Measurements from ENCODE around the gene GCNA. TPM values are rescaled to one million over a fixed set of nuclear protein-coding genes. Genes with fewer than 3 reads are reported as not detected.
"Not testable (repeated sequence)": the region's sequence is repeated elsewhere in the genome, so short reads cannot be mapped to it uniquely, and the experiment has no call there.

The GCNA gene
- polyA plus RNA-seq, 4 donors = 1.6 to 3.3 (median 1.9) TPM

DNA sequence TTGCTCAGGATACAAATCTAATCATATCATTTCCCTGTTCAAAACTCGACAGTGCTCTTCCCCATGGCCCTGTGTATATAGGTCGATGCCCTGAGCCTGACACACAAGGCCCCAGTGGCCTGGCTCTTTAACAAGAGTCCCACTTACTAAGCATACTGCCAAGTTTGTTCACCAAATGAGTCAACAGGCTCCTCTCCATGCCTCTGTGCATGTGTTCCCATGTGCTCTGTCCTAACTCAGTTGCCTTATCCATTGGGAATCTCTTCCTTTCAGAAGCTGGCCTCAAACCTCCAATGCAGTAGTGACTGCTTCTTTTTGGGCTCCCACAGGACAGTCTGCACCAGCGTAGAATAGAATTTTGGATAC, 59.0 kb downstream of the GCNA start:
- DNase-seq (ENCODE audit: low read depth in 4 of 4, low spot score in 3 of 4) = no peak

DNA sequence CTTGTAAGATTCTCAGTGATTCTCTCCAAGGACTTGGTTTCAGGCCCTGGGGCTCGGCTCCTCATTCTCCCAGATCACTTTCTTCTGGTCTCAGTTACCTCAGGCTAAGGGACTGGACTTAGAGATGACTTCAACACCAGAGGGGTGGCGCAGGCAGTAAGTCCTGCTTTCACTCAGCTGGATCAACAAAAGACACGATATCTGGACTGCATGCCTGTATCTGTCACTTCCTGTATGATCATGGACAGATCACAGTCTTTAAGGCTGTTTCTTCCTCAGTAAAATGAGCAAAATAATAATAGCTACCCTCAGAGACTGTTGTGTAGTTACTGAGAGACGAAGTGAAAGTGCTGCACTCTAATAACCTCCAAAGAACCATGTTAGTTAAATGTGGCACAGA, 59.6 kb downstream of the GCNA start:
- no peak for DNase-seq (ENCODE audit: low read depth in 4 of 4, low spot score in 3 of 4)

DNA sequence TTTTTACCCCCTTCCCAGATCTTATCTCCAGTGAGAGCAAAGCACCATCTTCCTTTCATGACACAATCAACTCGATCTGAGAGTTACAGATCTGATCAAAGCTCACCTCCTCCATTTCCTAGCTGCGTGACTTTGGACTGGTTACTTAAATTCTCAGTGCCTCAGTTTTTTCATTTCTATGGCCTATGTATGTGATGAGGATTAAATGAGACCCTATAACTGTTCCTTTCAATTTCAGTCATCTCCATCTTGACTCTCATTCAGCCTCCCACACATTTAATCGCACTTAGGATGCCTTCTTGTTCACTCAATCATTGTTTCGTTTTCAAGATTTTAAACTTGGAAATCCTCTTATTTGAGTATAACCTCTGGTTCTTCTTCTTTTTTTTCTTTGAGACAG, 60.2 kb downstream of the GCNA start:
- no peak for DNase-seq (ENCODE audit: low read depth in 4 of 4, low spot score in 3 of 4)

DNA sequence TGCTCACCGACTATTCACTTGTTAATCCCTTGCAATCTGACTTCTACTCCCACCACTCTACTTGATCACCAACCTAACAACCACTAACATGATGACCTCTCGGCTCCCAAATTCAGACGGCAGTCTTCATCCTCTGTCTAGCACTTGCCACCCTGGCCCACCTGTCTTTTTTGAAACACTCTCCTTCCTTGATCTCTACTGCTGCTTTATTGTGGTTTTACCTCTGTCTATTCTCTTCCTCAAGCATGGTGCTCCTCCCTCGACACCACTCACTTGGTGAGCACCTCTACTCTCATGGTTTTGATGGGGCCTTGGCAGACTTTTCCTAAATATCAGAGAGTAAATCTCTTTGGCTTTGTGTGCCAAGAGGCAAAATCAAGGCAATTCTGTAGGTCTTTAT, 61.8 kb downstream of the GCNA start:
- DNase-seq (ENCODE audit: low read depth in 4 of 4, low spot score in 3 of 4) = no peak

DNA sequence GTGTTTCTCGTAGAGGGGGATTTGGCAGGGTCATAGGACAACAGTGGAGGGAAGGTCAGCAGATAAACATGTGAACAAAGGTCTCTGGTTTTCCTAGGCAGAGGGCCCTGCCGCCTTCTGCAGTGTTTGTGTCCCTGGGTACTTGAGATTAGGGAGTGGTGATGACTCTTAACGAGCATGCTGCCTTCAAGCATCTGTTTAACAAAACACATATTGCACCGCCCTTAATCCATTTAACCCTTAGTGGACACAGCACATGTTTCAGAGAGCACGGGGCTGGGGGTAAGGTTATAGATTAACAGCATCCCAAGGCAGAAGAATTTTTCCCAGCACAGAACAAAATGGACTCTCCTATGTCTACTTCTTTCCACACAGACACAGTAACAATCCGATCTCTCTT, 66.2 kb downstream of the GCNA start:
- not testable (repeated sequence) for DNase-seq (ENCODE audit: low read depth in 4 of 4, low spot score in 3 of 4)

DNA sequence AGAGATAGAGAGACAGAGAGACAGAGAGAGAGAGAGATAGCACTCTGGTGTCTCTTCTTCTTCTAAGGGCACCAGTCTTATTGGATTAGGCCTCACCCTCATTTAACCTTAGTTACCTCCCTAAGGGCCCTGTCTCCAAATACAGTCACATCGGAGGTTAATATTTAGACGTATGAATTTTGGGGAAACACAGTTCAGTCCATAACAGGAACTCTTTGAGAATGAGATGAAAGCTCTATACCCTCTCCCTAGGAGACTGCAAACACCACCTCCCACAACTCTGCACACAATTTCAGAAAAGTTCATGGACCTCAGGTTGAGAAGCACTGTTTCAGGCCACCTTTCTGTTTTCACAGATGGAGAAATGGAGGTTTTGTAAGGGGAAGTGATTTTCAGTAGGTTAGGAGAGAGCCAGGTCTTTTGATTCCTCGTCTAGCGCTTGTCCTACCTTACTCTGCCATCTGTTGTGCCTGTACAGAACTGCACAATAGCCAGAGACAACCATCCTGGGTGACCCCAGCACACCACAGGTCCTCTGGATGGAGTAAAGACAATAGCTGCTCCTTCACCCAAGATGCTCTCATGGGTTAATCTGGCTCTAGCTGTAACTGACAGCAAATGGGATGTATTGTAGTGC, 72.2 kb downstream of the GCNA start:
- no peak for DNase-seq (ENCODE audit: low read depth in 4 of 4, low spot score in 3 of 4)

DNA sequence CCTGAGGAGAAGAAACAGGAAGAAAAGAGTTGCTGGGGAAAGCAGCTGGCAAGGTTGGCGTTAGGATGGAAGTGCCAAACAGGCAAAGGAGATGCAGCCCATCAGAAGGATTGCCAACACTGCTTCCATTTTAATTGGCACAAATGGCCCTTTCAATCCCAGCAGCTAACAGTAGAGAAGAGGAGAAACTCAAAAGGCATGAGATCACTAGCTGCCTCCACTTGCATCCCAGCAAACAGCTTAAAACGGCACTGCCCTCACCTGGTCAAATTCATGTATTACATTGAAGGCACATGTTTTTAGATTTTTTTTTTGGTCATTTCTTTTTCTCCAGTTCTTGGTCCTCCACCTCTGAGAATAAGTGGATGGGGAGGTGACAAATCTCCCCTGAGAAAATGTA, 74.2 kb downstream of the GCNA start:
- DNase-seq (ENCODE audit: low read depth in 4 of 4, low spot score in 3 of 4) = peak in 1 of 4 donors; percentile 18

DNA sequence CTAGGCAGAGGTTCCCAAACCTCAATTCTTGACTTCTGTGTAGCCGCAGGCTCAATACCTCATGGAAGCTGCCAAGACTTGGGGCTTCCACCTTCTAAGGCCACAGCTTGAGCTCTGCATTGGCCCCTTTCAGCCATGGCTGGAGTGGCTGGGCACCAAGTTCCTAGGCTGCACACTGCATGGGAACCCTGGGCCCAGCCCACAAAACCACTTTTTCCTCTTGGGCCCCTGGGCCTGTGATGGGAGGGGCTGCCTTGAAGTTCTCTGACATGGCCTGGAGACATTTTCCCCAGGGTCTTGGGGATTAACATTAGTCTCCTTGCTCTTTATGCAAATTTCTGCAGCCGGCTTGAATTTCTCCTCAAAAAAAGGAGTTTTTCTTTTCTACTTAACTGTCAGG, 75.1 kb downstream of the GCNA start:
- no peak for DNase-seq (ENCODE audit: low read depth in 4 of 4, low spot score in 3 of 4)

DNA sequence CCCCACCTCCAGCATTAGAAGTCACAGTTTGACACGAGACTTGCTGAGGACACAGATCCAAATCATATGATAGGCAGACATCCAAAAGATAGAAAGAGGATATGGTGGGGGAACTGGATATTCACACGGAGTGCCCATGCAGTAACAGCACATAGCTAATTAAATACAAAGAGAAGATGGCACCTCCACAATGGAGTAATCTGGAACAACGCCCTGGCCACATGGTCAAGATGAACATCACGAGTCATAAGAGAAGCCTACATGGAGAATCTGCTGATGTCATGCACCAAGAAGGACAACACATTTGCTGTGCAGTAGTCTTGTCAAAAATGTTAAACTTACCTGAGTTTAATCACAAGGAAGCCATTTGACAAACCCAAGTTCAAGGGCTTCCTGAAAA, 79.0 kb downstream of the GCNA start:
- no peak for DNase-seq (ENCODE audit: low read depth in 4 of 4, low spot score in 3 of 4)

DNA sequence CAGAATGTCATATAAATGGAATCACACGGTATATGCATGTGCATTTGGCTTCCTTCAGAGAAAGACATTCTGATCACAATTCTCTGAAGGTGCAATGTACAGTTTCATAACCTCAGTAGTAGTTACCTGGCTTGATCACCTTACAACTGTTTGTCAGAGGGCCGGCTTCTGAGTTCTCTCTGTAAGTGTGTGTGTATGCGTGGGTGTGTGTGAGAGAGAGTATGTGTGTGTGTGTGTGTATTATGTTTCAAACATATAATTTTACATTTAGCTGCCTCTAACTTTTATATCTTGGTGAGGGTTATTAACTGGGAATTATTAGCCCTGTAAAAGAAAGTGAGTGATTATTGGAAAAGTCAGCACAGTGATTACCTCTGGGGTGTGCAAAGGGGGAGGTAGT, 81.1 kb downstream of the GCNA start:
- DNase-seq (ENCODE audit: low read depth in 4 of 4, low spot score in 3 of 4) = no peak

DNA sequence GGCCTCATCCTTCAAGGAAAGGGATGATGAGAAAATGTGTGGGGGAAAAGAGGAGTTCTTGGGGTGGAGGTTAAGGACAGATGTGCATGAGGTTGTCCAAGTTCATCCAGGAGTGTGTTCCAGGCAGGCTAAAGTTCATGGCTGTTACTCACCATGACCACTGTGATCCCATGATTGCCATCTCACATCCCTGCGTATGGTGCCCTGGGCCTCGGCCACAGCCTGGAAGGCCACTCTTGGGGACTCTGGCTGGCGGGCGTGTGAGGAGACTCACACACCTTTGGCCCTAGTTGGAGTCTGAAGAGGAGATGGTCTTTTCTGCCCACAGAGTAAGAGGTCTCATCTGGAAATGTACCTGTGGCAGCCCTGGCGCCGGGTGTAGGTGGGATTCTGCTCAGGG, 81.7 kb downstream of the GCNA start:
- no peak for DNase-seq (ENCODE audit: low read depth in 4 of 4, low spot score in 3 of 4)

DNA sequence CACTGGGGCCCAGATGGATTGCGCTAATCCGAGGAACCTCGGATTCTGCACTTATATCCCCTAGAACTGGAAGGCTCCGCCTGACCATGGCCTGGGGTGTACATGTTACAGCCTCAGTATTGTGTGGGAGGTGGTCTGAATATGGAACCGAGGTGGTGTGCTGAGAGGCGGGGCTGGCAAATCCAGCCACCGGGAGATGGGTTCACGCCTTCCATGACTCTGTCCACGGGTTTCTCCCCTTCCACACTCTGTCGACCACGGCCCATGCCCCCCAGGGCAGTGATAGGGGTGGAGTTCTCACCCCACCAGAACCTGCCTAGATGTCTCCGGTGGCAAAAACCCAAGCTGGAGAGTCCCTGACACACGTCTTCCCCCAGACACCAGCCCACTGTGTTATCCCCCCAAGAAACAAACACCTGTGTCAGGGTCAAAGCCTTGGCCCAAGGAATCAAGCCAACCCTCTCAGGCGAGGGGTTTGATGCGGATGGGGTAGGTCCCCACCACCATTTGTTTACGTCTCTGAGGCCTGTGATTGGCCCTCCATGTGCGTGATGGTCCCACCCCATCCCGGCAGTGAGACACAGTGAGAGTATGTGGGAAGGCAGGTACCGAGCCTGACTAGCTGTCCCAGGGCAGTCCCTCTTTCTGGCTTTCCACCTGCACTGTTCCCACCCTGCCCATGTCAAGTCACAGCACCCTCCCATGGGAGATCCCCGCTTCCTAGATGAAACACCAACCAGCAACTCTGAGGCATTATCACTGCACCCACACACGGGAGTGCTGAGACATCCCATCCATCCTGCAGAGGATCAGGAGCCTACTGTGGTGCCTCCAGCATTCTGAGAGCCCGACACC, 82.6 kb downstream of the GCNA start:
- DNase-seq (ENCODE audit: low read depth in 4 of 4, low spot score in 3 of 4) = no peak

DNA sequence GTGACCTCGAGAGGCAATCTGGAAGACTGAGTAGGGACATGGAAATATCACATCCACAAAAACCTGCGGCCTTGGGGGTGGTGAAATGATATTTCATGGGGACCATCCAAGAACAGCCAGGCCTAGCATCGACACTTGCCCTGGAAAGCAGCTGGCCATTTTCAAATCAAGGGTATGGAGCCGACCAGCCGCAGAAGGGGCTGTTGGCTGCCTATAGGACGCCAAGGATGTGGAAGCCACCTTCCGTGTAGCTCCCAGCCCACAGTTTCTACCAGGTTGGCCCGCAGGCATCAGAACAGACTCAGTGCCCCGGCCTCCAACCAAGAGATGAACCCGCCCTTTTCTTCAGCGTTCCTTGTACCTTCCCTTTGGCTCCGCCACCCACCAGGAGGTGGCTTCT, 83.7 kb downstream of the GCNA start:
- no peak for DNase-seq (ENCODE audit: low read depth in 4 of 4, low spot score in 3 of 4)

DNA sequence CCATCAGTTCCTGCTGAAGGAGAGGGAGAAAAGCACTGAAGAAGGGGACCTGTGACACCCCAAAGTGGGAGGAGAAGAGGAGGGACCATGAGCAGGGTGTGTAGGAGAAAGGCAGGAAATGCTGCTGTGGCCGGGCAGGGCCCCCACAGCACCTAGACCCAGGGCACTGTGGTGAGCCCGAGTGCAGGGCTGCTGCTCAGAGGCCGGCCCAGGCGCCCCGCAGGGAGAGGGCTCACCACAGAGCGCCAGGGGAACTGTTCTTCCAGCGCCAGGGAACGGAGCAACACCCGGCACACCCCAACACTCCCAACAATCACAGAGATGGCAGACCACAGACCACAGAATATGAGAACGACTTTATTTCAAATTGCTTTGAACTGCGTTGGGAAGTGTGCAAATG, 84.4 kb downstream of the GCNA start:
- not testable (repeated sequence) for DNase-seq (ENCODE audit: low read depth in 4 of 4, low spot score in 3 of 4)

Other genes starting within 250 kb of the GCNA start
- 10 to 100 TPM; 32.4 to 38.2 (median 36.9) TPM for gene TAF1, start 212.1 kb upstream of the GCNA start, polyA plus RNA-seq (ENCODE audit: insufficient read length in 4 of 4)
- 100 to 1,000 TPM; 163 to 223 (median 194) TPM for gene OGT, start 45.3 kb upstream of the GCNA start, polyA plus RNA-seq (ENCODE audit: insufficient read length in 4 of 4)
- gene CXCR3, start 40.1 kb downstream of the GCNA start, polyA plus RNA-seq (ENCODE audit: insufficient read length in 4 of 4) = under 1 TPM; 0.12 to 0.22 (median 0.15) TPM
- gene CXorf49, start 139.8 kb downstream of the GCNA start, polyA plus RNA-seq (ENCODE audit: insufficient read length in 4 of 4) = under 1 TPM in 1 of 4 donors, not detected in 3; 0.10 TPM
- under 1 TPM in 1 of 4 donors, not detected in 3; 0.10 TPM for gene CXorf49B, start 184.9 kb downstream of the GCNA start, polyA plus RNA-seq (ENCODE audit: insufficient read length in 4 of 4)